ENCODE results near the gene TMC8.
"Not testable (repeated sequence)": the region's sequence is repeated elsewhere in the genome, so short reads cannot be mapped to it uniquely, and the experiment has no call there.

TMC8 gene

DNA sequence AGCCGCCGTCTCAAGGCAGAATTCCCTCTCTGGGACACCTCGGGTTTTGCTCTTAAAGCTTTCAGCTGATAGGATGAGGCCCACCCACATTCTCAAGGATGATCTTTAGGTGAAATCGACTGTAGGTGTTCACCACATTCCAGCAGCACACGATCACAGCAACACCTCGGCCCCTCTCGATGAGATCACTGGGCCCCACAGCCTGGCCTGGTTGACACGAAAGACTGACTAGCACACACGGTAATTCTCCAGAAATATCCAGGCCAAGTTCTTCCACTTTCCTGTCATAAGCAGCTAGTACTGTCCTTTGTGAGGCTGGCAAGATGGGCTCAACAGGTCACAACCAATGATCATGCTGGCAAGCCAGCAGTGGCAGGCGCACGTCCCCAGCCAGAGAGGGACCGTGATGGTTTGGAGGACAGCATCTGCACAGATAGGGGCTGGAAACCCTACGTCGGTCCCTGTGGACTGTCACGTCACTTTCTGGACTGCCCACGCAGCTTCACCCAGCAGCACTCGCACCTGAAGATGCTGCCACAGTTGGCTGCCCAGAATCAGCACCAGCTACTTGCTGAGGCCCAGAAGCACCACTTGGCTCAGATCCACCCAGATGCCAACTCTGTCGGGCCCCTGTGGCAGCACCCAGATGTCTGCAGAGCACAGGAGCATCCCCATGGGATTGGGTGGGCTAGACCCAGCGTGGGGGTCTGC lies 19.4 kb upstream of the TMC8 start:
- no peak for FAIRE-seq

DNA sequence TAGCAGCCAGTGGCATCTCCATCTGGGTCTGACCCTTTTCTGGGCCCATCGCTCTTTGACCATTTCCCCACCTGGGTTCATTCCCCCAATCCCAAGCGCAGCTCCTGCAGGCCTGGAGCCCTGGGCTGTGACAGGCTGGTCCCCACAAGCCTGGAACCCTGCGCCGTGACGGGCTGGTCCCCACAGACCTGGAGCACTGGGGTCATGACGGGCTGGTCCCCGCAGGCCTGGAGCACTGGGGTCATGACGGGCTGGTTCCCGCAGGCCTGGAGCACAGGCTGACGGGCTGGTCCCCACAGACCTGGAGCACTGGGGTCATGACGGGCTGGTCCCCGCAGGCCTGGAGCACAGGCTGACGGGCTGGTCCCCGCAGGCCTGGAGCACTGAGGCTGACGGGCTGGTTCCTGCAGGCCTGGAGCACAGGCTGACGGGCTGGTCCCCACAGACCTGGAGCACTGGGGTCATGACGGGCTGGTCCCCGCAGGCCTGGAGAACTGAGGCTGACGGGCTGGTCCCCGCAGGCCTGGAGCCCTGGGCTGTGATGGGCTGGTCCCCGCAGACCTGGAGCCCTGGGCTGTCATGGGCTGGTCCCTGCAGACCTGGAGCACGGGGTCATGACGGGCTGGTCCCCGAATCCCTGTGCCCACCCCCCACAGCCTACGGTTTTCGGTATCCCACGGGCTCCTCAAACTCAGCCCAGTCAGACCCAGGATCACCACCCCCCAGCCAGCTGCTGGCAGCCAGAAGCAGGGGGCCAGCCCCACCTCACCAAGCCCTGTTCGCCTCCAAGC lies 18.6 kb upstream of the TMC8 start:
- FAIRE-seq, result no peak

DNA sequence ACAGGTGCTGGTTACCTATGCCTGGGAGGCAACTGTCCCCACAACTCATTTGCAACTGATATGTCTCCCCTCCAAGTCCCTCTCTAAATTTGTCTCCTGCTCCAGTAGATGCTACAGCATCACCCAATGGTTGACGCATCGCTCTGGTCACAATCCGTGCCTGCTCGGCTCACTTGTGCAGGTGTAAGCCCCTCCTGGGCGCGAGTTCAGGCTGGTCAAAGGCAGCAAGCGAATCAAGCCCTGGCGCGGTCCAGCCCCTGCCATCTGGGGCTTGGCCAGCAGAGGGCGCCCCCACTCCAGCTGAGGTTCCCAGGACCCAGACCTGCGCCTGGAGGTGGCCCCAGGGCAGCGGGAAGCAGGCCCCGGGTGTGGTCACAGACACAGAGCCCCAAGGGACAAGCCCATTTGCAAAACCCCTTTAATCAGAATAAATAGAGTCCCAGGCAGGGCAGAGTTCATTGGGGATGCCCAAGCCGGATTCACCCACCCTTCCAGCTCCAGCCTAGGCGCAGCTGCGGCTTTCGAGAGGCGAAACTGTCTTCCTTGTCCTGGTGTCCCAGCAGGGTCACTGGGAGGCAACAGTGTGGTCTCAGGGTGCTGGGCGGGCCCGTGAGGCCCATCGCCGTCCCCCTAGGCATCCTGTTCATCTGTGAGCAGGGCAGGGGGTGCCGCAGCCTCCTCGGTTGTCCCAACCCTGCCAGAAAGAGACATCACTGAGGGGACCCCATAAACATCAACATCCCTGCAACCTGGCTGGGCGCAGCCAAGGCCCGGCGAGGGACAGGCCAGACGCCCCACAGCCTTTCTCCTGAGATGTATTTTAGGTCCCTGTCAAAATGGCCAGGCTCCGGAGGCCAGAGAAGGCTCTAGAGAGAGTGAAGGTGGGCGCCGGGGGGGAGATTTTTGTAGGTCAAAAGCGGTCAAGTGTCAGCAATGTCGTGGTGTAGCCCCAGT lies 17.8 kb upstream of the TMC8 start:
- no peak for FAIRE-seq

DNA sequence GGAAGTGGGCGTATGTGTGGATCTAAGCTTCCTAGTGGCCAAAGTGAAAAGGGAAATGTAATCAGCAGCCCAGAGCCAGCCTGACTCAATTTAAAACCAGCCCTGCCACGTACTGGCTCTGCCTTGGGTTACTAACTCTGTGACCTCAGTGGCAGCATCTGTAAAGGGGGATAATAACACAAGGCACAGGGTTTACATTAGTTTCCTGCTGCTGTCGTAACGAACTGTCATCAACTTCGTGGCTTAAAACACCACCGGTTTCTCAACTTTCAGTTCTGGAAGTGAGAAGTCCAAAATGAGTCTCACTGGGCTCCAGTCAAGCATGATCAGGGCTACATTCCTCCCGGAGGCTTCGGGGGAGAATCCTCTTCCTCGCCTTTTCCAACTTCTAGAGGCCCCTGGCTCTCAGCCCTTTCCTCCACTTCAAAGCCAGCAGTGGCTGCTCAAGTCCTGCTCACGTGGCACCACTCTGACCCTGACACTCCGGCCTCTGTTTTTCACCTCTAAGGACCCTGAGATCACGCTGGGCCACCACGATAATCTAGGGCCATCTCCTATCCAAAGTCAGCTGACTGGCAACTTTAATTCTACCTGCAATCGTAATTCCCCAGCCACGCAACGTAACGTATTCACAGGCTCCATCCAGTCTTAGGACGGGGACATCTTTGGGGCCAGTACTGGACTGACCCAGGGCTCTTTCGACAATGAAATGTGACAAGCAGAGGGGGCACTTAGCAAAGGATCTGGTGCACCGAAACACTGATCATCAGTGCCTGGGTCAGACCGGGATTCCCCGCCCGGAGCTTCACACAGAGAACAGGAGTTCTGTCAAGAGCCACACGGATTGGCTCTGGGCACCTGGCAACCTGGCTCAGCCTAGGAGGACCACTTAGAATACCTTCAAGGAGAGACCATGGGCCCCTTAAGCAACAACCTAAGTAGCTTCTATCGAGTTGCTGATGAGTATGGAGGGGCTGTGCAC lies 16.5 kb upstream of the TMC8 start:
- no peak for FAIRE-seq

DNA sequence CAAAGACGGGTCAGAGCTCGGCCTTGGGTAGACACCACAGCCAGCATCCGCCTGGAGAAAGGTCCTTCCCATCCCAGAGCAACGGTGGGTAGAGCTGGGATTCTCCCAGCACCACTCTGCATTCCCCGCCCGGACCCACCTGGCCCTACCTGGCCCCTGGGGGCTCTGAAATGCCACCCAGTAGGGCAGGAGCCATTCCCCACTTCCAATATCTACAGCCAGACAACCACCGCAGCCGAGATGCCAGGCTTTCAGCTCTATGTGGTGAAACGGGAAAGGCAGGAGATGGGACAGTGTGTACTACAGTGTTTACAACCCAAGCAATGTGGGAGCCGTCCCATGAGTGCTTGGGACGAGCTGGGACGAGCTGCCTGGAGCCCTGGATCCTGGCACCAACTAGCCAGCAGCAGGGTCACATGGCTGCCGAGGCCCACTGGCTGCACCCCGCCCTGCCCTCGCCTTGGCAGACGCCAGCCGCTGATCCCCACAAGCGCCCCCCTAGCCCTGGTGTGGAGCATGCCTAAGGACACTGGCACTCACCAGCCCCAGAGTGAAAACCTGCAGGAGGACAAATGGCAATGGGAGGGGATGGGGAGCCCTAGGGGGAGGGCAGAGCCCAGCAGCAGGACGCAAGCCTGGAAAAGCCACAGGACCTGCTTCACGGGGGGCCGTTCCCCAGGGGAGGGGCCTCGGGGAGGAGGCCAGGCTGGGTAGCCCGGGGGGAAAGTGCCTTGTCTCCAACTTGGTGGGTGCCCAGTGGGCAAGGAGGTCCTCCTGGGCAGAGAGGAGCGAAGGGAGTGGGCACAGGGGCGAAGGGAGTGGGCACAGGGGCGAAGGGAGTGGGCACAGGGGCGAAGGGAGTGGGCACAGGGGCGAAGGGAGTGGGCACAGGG lies 15.5 kb upstream of the TMC8 start:
- no peak for FAIRE-seq

DNA sequence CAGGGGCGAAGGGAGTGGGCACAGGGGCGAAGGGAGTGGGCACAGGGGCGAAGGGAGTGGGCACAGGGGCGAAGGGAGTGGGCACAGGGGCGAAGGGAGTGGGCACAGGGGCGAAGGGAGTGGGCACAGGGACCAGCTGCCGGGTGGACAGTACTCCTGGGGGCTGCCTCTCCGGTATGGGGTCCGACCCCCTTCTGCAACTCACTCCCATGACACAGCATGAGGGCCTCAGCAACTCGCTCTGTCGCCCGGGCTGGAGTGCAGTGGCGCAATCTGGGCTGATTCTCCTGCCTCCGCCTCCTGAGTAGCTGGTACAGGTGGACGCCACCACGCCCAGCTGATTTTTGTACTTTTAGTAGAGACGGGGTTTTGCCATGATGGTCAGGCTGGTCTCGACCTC lies 14.8 kb upstream of the TMC8 start:
- FAIRE-seq, result not testable (repeated sequence)

DNA sequence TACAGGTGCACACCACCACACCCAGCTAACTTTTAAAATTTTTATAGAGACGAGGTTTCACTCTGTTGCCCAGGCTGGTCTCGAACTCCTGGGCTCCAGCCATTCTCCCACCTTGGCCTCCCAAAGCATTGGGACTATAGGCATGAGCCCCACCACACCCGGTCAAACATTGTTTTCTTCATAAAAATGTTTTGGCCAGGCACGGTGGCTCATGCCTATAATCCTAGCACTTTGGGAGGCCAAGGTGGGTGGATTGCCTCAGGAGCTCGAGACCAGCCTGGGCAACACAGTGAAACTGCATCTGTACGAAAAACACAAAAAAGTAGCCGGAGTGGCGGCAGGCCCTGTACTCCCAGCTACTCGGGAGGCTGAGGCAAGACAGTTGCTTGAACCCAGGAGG lies 14.2 kb upstream of the TMC8 start:
- FAIRE-seq, result no peak

DNA sequence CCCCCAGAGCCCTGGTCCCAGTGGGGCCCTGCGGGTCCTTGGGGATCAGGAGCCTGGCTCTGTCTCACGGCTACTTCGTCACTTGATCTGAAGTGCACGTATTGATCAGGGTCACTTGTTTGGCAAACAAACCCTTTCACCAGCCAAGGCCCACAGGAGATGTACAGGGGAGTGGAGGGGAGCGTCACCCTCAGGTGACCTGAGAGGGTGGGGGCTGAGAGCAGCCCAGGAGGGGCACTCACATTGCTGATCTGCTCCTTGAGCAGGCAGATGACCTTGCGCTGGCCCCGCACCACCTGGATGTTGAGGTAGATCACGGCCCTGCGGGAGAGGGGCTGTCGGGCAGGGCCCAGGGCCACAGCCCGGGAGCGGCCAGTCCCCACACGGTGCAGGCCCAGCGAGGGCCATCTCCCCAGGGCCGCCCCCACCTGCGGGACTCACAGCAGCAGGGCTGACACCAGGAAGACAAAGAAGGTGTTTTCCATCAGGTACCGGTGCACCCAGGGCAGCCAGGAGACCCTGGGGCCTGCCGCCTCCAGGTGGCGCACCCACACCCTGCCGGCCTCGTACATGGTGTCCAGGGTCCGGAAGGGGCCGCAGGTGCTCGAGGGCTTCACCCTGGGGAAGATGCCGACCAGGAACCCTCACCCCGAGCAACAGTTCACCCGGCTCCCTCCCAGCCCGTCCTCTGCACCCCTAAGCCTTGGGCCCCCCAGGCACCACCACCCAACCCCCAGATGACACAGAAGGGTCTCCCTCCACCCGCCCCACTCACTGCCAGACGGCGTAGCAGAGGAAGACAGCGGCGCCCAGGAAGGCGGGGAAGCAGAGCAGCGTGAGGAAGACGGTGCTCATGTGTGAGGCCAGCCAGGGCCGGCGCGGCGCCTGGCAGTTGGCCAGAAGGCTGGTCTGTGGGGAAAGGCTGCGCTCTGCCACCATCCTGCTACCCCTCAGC lies 13.3 kb upstream of the TMC8 start:
- no peak for FAIRE-seq

DNA sequence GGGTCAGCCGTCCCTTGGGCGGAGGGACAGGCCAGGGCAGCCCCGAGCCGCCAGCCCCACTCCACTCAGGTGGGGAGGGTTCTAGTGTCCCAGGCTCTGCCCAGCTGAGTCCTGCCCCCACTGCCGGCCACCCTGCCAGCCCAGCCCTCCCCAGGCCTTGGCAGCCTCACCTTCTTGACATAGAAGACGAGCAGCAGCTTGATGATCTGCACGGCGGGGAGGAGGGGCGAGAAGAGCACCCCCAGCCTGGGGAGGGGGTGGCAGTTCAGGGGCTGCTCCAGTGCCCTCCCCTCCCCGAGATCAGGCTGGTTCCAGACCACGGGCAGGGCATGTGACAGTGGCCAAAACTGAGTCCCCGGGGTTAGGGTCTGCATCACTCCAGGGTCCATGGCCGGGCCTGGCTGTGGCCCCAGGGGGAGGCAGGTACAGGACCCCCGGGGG lies 11.8 kb upstream of the TMC8 start:
- FAIRE-seq, result no peak

DNA sequence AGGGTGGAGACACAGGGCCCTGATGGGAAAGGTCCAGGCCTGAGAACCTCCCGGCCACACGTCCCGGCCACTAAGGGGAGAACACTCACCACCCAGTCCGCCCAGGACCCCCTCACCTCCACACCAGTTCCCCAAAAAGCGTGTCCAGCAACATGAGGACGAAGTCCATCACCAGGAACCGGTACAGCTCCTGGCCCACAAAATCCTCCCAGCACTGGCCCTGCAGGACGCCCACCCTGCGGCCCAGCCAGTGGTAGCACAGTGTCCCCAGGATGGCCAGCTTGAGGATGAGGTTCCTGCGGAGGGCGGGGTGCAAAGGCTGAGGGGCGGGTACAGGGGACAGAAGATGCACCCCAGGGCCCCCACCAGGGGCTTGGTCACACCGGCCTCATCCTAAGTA lies 10.0 kb upstream of the TMC8 start:
- FAIRE-seq, result no peak

DNA sequence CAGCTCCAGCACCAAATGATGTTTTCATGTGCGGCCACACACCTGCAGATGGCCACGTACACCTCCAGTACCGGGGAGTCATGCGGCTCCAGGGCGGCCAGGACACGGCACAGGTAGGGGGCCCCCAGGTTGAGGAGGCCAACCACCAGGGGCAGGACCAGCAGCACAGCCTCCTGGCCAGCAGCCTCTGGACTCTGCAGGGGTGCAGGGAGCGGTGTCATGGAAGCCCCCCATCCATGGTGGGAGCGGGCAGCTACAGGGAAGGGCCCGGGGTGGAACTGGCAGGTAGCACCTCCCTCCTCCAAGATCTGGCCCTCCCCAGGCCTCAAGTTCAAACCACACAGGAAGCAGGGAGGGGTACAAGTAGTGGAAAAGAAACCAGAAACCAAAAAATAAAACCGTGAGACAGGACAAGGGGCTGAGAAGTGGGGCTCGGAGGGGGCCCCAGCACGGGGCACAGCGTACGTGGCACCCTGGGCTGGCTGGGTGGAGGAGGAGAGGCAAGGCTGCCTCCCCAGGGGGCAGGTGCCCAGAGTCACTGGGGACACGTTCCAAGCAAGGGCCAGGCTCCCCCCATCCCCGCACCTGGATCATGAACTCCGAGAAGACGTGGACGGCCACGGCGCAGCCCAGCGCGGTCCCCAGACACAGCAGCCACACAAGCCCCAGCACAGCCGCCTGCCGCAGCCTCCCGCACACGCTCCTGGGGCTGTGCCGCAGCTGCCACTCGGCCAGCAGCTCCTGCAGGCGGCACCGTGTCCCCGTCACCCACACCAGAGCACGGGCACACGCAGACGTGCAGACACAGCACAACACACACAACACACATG lies 9.4 kb upstream of the TMC8 start:
- FAIRE-seq, result no peak

DNA sequence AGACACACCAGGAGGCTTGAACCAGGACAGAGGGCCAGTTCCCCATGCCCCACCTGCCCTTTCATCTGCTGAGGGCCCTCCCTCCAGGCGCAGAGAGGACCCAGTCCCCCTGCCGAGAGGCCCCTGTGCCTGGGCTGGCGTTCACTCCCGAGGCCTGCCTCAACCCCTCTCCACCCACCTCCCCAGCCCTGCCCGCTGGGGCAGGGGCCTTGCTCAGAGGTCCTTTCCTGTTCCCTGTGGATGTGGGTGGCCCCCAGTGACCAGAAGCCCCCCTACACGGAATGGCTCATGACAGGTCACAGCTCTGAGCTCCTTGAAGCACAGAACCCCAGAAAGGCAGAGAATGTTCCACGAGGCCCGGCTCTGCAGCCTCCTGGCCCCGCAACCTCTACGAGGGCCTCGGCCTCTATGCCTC lies 8.8 kb upstream of the TMC8 start:
- no peak for FAIRE-seq

DNA sequence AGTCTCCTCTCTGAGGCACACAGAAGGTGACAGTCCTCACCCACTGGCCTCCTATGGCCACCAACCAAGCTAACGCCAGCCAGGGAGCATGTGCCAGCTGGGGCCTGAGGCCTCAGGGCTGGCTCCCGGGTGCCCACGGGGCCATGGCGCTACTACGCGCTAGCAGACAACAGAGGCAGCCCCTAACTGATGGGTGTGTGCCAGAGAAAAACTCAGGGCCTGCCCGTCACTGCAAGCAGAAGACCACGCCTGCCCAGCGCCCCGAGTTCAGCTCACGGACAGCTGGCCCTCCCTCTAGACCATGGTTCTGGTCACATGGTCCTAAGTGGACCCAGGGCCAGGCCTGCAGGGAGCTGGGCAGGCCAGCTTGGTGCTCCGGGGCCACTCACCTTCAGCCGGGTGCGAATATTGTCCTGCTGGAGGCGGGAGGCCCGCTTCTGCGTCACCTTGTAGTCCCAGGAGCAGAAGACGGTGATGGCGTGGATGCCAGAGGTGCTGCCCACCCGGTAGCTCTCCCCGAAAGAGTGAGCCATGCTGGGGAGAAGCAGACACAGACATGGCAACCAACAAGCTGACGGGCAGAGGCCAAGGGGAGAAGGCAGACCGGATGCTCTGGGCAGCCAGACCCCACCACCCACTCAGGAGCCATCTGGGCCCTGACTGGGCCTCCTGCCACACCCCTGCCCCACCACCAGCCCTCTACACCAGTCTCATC lies 8.2 kb upstream of the TMC8 start:
- FAIRE-seq, result no peak

DNA sequence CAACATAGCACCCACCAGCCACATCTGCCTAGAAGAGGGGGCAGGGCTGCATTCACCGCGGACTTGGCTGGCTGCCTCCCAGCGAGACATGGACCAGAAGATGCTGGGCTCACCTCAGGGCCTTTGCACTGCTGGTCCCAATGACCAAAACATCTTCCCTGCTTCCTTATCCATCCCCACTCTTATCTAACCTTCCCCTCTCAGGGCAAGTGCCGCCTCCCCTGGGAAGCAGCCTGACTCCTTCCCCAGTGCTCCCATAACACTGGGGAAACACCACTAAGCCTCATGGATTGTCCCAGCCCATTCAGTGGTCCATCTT lies 7.7 kb upstream of the TMC8 start:
- FAIRE-seq, result no peak

DNA sequence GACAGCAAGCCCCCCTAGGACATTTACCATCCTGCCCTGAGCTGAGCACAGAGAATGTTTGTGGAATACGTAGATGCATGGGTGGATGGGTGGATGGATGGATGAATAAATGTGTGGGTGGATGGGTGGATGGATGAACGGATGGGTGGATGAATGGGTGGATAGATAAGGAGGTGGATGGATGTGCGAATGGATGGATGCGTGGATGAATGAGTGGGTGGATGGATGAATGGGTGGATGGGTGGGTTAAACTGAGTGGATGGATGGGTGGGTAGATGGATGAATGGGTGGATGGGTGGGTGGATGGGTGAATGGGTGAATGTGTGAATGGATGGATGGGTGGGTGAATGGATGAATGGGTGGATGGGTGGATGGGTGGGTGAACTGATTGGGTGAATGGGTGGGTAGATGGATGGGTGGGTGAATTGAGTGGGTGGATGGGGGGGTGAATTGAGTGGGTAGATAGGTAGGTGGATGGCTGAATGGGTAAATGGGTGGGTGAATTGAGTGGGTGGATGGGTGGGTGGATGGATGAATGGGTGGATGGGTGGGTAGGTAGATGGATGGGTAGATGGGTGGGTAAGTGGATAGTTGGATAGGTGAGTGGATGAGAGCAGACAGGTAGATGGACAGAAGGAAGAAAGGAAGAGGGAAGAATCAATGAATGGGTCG lies 7.2 kb upstream of the TMC8 start:
- FAIRE-seq, result no peak

DNA sequence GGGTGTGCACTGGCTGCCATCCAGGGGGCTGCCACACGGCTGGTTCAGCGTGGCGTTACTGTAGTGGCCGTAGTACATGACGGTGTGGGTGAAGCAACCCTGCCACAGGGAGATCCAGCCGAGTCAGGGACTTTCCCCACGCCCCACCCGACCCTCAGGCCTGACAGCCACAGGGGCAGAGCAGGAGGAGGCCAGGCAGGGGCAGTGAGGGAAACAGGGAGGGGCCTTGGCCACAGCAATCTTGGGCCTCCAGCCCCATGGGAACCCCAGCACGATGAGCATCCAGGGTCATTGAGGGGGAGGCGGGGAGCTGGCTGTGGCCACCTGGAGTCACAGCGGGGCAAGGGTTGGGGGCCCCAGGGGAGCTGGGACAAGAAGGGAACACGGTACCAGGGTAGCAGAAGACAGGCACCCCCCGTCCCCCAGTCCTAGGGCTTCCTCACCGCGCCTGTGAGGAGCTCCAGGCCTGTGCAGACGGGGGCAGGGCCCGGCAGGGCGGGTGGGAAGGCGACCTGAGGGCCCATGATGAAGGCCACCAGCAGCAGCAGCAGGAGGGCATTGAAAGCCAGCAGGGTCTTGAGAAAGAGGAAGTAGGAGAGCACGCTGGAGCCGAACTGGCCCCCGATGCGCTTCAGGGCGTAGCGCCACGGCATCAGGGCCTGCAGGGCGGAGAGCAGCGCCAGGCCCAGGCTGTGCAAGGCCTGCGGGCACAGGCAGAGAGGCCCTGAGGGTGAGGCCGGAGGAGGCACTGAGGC lies 6.3 kb upstream of the TMC8 start:
- FAIRE-seq, result no peak

DNA sequence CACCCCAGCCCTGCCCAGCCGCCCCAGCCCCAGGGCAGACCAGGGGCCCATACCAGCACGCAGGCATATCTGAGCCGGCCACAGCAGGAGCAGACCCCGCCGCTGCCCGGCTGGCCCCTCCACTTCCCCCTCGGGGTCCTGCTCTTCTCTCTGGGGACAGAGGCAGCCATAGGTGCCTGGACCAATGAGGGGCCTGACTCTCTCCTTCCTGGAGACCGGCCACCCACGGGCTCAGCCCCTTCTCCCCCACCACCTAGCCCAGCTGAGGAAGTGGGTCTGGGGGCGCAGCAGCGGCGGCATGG lies 5.8 kb upstream of the TMC8 start:
- no peak for FAIRE-seq
